CD4-positive, alpha-beta T cell treated with Interleukin-21 for 1 hour (primary cell): Measurements from ENCODE around the gene ZNF608.

Experiments used
- DNase-seq: peaks from one replicate; pipeline ENCODE4 v3.0.0-alpha.2; 2020

ZNF608 gene

GRCh38 chr5:124737651-124738050, 8.8 kb downstream of the ZNF608 start:
- DNase-seq: no peak

DNA sequence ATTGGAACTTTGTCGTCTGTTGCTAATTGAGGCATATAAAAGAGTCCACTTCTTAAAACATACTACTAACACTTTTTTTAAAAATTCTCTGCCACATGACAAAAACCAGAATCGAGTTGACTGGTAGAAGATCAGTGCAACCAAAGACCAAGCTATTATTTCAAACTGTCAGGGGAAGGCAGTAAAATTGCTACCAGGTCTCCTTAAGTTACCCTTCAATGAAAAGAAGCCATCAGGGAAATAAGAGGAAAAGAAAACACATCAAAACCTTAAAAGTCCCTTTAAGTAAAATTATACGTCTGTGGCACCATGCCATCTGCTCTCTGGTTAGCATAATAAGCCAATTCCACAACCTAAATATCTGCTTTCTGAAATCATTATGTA, 9.6 kb downstream of the ZNF608 start:
- no peak for DNase-seq

DNA sequence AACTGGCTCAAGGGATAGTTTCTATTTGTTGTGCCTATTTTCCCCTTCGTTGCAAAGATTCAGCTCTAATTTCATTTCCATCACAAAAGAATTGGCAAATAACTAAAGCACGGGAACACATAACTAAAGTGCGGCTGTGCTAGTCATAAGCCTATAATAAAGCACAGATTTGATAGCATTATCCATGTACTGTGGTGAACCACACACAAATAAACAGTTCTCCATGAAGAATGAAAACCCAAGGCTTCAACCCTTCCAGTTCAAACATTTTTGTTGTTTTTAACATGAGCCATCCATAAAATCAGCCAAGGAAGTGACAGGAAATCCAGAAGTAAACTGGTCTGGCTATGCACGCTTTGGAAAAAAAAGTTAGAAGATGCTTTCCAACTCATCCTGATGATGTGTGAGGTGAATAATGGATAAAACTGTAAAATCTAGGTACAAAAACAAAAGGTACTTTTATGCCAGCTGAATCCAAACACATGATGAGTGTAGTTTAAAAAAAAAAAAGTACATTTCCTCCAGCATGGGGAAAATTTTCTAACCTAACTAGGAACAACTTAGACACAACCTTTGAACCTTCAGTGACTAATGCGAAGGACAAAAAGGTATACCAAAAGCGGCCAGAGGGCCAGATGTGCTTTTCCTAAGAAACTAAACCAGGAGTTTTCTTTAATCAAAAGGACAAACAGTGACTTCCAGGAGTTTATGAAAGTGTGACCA, 10.2 kb downstream of the ZNF608 start:
- no peak for DNase-seq

- DNase-seq: no peak
Observed at GRCh38 chr5:124735169-124735858, 11.1 kb downstream of the ZNF608 start.

DNA sequence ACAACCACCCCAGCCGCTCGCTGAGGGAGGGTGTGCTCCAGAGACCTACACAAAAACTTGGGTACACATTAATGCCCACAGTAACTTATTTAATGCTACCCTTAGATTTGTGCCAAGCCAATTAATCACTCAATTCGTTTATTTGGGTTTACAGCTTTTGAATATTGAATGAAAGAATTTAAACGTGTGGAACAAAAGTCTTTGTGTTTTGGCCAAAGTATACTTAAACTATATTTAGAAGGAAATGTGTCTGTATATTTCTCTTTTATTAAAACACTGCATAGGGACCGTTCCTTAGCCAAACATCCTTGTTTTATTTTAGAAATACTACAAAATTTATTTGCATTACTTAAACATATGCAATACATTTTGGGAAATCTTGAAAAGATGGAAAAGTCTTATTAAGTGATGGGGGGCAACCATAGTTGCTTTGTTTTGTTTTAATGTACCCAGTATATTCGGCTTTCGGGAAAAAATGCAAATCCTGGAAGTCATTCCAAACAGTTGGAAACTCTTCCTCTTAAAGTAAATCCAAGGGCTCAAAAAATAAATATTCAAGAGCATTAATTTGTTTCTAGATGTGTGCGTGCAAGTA, 11.8 kb downstream of the ZNF608 start:
- DNase-seq: no peak

DNA sequence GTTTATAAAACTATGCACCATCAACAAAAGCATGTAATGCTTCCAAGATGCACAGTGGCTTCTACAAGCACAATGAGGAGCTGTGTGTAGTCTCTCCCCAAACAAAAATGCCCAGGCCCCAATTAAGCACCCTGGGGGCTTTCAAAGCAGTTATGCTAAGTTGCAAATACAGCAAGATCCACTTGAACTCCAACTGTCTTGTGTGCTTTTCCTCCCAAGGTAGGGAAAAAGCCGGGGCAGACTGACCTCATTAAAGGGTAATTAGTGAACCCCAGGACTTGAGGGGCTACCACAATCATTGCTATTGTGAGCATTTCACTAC, 13.1 kb downstream of the ZNF608 start:
- DNase-seq: no peak

DNA sequence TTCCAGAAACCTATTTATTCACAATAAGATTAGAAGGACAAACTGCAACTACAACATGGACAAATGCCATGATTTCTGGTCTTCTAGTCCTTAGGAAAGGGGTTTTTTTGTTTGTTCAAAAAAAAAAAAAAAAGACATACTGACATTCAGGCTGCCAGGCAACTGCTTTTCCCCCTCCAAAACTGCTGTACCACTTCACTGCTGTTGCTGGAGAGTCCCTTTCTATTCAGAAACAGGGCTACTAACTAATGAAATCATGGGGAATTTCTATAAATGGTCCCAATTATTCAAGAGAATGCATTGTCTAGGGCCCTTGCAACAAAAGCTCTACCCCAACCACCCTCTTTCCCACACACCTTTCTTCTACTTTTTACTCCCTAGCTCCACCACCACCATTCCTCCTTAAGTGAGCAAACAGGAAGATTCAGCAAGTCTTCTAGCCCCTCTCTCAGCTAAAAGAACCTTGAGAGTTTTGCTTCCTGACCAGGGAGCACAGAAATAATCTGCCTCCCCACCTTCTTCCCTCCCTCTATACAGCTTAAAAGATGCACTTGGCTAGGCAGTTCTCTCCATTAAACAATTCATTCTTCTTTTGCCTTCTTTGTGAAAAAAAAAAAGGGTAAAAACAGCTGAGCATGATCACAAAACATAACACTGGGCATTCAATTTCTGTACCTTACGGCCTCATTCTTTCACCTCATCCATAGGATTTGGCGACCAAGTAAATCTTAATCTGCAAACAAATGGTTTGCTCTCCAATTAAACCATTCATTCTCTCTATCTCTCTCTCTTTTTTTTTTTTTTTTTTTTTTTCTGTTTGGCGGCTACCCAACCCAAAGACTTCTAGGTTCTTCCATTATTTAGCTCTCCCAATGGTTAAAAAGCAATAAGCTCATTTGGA, 13.8 kb downstream of the ZNF608 start:
- DNase-seq: no peak

GRCh38 chr5:124730381-124730780, 16.1 kb downstream of the ZNF608 start:
- no peak for DNase-seq

GRCh38 chr5:124729720-124730359, 16.6 kb downstream of the ZNF608 start:
- no peak for DNase-seq

GRCh38 chr5:124728968-124729332, 17.5 kb downstream of the ZNF608 start:
- no peak for DNase-seq

DNA sequence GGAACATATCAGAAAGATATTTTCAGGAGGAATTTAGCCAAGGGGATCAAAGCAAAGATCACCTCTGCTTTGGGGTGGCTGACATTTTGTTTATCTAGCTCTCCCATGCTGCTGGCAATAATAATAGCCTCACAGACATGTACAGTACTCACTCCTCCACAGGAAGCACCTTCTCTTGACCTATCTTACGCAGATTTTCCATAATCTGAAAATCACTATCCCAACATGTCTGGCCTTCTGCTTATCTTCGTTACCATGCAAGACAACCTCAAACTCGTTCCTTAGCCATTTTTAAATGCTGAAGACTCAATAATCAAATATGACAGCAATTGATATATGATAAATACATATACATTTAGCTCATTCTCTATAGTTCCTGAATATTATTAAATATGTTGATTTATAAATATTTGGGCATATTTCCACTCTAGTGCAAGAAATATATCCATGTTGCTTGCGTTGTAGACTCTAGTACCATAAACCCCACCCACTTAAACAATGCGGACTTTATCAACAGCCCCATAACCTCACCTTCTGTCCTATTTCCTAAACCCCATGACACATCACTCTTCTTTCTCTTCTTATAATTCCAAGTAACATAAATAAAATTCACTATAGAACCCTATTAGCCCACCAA, 18.0 kb downstream of the ZNF608 start:
- DNase-seq: no peak

GRCh38 chr5:124726631-124727362, 19.6 kb downstream of the ZNF608 start:
- DNase-seq: no peak

GRCh38 chr5:124725622-124726258, 20.7 kb downstream of the ZNF608 start:
- DNase-seq: no peak

GRCh38 chr5:124725040-124725434, 21.4 kb downstream of the ZNF608 start:
- DNase-seq: no peak

DNA sequence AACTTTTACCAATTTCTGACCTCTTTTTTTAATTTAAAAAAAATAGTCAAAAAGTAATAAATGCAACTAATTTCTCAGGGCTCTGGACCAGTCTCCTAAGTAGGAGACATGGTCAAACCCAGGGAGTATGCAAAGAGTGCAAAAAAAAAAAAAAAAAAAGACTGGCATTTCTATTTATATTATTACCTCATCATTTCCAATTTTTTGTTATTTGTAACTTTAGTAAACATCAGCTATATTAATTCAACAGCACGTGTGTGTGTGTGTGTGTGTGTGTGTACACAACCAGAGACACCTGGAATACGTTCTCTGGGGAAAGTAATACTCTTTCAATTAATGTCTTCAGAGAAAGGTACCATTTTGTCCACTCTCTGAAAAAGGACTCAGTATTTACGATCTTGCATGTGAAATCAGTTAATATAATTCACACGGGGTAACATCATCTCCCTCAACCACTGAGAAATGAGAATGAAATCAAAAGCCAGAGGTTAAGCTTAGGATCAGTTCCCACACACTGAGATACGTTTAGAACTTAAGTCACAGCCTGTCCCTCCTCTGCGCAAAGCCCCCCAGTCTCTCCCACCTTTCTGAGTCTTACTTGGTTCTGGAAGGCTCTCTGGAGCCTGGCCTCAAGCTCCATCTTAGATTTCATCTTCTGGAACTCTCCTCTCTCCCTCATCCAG, 21.9 kb downstream of the ZNF608 start:
- no peak for DNase-seq

GRCh38 chr5:124721229-124721735, 25.2 kb downstream of the ZNF608 start:
- no peak for DNase-seq

DNA sequence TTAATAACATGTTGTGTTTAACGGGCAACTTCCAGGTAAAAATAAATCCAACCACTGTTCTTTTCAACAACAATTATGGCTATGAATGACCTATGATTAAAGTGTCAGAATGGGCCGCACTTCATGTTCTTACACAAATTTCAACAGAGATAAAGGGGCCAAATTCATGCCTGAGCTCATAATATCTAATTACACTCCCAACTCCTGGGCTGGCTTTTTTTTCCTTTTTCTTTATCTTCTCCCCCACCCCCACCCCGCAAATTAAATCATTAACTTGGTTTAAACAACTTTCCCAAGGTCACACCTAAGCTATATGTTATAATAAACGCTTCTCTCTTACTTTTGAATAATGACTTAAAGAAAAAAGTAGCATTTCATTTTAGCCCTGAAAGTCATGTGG, 25.8 kb downstream of the ZNF608 start:
- DNase-seq: no peak

DNA sequence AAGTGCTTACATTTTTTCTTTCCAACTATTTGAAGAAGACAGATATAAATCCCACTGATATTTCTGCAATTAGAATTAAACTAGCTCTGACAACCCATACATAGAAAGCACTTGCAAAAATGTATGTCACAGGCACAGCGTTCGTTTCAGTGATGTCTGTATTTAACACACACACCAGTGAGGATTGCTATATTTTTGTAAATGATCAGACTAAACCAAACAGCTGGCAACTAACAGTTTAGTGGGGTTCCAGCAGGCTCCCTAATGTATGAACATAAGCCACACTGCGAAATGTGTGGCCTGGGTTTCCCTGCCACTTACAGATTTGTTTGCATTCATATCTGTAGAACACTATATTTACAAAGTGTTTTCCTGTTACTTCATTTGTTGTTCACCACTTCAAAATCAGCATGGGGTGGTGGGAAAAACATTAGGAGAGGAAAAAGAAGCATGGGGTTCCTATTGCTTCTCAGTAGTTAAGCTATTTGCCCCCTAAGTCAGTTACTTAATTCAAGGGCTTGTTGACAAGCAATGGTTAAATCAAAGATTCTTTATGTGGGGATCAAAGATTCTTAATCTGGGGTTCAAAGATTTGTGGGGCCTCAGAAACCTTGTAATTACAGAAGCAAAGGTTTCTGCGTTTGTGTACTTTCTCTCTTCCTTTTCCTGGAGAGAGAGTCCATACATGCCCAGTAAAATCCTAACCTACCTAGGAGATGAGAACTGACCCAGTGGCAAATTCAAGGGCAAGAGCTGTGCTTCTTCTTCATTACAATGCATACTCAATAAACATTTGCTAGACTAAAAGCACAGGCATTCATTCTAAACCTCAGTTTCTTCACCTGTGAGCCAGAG, 27.1 kb downstream of the ZNF608 start:
- DNase-seq: no peak

DNA sequence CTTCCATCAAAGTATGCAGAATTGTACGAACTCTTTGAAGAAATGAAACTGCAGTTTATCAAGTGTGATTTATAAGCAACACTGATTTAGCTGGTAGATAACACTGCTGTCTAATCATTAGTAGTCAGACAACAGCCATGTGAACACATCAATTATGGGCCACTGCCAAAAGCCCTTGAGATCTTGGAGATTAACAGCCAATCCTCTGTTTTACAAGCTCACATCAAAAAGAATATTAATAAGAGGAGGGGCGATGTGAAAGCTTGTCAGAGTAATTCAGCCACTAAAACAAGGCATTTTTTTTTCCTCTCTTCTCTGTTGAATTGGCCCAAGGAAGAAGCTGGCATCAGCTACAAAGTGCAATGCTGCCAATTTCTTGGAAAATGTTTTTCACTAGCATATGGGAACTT, 28.1 kb downstream of the ZNF608 start:
- no peak for DNase-seq
